Putamen (tissue), 1 donor: ENCODE data around the gene ACSBG1.
A peak's percentile ranks its signal among the peaks of the same experiment; 100 is the strongest.
"Not testable (repeated sequence)": the region's sequence is repeated elsewhere in the genome, so short reads cannot be mapped to it uniquely, and the experiment has no call there.

Source experiments
- DNase-seq: peaks from one replicate; pipeline ENCODE4 v3.0.0-alpha.2; 2016; ENCODE audit warnings: low spot score

ACSBG1 gene

DNA sequence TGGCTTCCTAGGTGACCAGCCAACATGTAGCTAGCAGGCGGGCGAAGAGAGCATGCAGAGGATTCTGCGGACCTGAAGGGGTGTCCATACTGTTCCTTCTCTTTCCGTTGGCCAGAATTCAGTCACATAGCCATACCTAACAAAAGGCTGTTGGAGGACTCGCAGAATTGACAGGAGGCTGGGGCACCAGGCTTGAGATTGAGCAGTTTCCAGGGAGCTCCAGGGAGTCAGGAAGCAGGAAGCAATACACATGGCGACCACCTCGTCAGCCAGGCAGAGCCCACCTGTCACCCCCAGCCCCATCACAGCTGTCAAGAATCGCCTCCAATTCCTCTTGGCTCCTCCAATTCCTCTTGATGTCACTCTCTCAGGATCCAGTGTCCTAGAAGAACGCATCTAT lies 16.8 kb upstream of the ACSBG1 start:
- DNase-seq, result no peak

DNA sequence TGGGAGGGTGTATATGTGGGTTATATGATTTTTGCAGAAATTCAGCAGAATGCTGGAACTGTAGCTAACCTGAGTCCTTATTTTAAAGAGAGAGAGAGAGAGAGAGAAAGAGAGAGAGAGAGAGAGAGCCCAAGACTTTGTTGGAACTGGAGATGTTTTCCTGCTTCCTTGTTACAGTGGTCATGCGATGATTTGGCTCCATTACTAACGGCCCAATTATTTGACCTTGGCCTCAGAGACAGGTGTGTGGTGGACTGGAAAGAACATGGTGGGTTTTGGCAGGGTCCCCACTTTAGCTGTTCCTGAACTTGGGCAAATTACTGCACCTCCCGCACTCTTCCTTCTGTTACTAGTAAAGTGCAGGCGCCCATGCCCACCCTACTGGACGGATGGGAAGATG lies 14.8 kb upstream of the ACSBG1 start:
- no peak for DNase-seq

DNA sequence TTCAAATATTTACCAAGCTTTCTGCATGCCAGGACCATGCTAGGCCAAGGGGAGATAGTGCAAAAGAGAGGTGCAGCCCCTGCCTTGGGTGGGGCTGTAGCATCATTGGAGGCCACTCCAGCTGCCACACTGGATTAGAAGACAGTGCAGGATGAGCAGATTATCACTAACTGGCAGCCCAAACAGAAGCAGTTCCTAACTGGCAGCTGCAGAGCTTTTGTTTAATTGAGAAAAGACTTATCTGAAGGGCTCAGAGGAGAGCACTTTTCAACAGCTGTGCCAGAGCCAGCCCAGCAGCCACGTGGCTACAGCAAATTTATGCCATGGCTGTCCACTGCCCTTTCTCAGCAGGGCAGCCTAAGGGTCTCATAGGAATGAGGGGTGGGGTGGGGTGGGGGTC lies 13.5 kb upstream of the ACSBG1 start:
- DNase-seq, result no peak

DNA sequence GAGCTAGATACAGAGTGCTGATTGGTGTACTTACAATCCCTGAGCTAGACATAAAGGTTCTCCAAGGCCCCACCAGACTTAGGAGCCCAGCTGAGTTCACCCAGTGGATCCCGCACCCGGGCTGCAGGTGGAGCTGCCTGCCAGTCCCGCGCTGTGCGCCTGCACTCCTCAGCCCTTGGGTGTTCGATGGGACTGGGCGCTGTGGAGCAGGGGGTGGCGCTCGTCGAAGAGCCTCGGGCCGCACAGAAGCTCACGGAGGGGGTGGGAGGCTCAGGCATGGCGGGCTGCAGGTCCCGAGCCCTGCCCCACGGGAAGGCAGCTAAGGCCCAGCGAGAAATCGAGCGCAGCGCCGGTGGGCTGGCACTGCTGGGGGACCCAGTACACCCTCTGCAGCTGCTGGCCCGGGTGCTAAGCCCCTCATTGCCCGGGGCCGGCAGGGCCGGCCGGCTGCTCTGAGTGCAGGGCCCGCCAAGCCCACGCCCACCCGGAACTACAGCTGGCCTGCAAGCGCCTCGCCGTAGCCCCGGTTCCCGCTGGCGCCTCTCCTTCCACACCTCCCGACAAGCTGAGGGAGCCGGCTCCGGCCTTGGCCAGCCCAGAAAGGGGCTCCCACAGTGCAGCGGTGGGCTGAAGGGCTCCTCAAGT lies 11.7 kb upstream of the ACSBG1 start:
- DNase-seq, result not testable (repeated sequence)

DNA sequence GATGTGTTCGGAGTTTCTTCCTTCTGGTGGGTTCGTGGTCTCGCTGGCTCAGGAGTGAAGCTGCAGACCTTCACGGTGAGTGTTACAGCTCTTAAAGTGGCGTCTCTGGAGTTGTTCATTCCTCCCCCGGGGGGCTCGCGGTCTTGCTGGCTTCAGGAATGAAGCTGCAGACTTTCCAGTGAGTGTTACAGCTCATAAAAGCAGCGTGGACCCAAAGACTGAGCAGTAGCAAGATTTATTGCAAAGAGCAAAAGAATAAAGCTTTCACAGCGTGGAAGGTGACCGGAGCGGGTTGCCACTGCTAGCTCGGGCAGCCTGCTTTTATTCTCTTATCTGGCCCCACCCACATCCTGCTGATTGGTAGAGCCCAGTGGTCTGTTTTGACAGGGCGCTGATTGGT lies 11.0 kb upstream of the ACSBG1 start:
- not testable (repeated sequence) for DNase-seq

DNA sequence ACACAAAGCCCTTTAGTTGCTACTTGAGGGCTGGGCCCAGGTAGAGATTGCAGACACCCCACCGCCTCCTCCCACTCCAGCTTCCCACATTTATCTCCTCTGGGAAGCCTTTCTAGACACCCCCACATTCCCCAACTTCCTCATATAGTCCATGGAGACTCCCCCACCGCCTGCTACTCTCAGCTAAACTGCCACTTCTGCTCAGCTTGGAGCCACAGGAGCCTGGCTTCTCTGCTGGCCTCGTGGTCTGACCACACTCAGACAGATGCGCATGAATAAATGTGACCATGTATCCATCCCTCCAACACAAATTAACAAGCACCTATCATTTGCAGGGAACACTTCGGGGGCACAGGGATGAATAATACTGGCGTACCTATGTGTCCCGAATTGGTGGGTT lies 10.5 kb upstream of the ACSBG1 start:
- DNase-seq, result no peak

DNA sequence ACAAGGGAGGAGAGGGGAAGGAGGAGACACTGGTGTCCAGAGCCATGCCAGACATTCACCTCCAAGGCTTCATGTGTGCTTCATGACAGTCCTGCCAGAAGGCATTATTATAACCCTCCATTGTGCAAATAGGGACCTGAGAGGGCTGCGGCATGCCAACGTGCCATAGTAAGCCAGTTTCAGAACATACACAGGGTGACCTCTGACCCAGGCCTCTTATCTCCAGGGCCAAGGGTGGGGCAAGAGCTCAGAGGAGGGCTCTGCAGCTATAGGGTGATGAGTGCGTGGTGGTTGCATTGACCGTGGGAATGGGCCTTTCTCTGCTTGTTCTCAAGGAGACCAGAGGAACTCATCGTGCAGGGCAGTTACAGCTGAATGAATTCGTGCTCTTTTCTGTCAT lies 9.7 kb upstream of the ACSBG1 start:
- no peak for DNase-seq

DNA sequence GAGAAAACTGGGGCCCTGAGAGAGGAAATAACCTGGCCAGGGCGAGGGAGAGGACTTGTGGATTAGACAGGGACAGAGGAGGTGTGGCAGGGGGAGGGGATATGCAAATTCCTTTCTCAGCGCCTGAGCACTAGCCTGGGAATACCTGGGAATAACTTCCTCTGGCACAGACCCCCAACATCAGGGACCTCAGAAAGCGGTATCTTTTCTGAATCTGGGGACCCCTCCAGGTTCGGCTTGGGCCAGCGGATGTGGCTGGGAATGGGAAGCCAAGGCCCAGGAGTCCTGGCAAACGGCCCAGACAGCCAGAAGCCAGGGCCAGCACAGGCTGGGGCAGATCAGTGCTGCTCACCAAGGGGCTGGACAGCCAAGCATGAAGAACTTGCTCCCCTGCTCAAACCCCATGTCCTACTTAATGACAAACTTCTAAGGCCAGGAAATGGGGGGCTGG lies 9.2 kb upstream of the ACSBG1 start:
- DNase-seq, result no peak

DNA sequence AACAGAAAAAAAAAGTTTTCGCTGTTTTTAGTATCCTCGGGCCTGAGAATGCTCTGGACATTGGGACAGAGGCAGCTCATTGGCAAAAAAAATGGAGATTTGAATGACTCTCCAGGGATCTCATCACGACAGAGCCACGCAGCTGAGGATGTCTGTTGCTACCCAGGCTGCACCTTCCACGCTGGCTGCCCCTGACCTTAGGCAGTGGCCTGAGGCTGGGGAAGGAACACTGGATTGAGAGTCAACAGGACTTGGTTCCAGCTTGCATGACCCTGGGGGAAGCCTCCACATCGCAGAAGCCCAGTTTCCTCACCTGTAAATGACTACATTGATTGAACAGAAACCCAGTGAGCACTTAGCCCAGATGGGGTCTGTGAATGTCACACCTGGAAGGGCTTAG lies 8.7 kb upstream of the ACSBG1 start:
- DNase-seq, result no peak

DNA sequence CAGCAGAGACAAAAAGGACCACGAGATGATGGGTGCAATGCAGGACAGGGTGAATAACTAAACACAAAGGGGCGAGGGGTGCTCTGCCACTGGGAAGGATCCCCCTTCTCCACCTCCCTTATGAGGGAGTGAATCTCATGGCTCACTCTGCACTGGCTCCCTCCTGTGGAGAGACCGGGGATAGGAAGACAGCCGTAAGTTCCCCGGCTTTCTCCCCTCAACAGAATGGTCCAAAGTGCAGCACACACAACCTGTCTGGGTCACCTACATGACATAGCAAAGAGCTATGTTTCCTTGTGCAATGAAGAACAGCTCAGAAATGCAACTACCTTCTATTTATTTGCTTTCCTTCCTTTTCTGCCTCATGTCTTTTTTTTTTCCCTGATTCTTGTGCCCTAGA lies 7.8 kb upstream of the ACSBG1 start:
- no peak for DNase-seq

DNA sequence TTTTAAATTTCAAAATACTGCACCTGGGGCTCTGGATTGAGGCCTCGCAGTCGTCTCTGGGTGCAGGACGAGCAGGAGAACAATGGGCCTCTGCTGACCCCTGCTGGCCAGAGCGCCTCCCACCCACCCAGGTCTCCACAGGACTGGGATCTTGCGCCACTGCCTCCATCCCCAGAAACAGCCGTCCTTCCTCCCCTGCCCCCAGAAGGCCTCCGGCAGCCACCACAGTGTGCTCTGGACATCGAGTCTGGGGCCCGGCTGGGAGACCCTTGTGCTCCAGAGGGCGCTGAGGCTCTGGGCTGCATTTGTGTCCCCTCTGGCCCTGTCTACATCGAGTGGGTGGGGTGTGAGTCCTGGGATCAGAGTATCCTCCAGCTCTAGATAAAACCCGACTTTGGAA lies 6.7 kb upstream of the ACSBG1 start:
- DNase-seq, result peak; percentile 74

DNA sequence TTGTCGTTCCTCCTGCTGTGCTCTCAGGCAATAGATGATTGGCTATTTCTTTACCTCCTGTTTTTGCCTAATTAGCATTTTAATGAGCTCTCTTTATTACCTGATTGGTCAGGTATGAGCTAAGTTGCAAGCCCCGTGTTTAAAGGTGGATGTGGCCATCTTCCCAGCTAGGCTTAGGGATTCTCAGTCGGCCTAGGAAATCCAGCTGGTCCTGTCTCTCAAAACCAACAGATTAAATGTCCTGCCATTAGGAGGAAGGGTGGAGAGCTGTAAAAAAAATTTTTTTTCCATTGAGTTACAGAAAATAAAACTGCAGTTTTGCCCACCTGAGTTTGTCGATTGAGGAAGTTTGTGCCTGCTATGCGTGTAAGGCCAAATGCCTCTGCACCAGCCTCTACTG lies 5.4 kb upstream of the ACSBG1 start:
- DNase-seq, result no peak

DNA sequence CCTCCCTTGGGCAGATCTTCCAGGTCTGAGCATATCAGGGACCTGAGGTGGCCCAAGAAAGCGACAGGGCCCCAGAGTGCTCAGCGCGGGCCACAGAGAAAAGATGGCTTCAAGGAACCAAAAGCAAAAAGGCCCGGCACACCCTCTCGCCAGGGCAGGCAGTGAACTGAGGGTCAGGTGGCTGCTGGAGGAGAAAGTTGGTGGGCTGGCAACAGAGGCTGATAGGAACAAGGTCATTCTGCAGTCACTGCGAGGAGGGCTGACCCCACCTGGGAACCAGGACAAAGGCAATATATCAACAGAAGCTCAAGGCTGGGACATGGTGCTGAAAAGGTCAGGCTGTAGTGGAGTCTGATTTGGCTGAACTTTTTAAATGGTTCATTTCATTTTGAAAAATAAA lies 2.8 kb upstream of the ACSBG1 start:
- DNase-seq, result no peak

DNA sequence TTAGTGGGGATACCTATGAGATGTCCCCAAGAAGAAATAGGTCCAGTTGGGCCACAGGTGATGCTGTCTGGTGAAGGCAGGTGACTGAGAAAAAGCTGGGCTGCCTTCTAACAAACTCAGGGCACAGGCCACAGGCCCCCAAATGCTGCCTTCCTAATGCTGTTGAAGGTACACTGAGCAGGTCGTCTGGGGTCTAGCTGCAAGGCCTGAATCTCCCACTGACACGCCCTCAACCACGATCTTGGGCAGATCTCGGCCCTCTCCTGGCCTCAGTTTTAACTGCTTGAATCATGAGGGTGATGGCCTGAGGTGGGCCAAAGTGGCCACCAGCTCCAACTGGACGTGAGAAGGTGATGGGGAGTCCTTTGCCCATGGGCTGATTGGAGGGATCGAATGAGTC lies 2.1 kb upstream of the ACSBG1 start:
- no peak for DNase-seq

DNA sequence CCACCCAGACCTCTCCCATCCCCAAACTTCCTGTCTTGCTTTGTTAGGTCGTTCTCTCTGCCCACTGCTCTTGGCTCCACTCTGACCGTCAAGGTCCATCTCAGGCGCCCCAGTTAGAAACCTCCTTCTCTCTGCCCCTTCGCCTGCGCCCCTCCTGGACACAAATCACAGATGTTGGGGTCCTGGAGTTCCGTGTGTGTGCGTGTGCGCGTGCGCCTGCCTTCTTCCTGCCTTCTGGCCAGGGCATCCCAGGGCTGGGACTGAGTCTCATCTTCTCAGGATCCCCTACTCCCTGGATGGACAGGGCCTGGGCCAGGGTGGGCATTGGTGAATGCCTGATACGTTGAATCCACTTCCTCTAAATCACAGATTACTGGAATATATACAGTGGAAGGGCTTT lies 869 bp downstream of the ACSBG1 start:
- no peak for DNase-seq

DNA sequence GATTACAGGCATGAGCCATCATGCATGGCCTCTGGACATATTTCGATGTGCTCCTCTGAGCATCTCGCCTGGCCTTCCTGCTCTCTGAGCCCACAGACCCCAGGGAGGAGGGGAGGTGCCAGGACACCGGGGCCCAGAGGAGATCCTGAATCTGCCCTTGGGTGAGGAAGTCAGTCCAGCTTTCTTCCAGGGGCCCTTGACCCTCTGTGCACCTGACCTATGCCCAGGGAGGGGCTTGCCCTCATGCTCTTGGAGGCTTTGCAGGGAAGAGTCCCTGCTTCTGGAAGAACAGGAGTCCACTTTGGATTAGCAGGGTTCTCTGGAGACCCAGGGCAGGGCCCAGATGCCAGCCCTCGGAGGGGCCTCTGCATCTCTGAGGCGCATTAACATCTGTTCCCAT lies 1.4 kb downstream of the ACSBG1 start:
- DNase-seq, result no peak

DNA sequence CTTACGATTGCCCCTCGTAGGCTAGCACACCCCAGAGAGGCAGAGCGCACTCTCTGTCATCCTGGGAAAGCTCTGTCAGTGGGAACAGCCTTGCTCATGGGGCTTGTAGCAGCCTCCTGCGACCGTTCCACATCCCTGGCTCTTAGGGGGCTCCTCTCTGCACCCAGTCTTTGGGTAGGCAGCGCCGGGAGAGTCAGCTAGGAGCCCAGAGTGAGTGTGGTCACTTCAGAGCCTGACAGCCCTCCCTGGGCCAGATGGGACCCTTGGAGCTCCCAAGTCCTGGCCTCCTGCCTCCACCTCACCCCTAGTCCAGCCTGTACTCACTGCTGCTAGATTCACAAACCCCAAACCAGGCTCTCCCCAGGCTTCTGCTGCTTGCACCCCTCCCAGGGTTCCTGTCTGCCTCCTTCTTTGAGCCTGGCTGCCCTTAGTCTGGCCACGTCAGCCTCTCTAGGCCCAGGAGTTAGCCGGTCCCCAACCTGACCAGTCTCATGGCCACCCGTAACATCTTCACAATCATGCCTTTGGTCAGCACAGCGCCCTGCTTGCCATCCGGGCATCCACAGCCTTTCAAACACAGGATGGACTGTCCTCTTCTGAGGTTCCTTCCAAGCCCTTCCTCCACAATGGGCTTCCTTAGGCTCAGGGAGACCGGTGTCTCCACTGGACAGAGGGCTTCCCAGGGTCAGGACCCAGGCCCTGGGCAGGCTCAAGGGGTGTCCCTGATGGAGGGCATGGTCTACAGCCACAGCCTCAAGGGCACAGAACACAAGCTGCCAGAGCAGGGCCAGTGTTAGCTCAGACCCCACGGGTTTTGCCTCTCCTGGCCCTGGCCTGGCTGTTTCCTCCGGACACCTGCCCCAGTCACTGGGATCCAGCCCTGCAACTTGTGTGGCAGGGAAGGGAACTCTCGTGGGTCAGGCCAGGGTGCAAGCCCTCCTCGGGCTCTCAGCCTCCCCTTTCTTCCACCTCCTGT lies 4.6 kb downstream of the ACSBG1 start:
- DNase-seq, result no peak

DNA sequence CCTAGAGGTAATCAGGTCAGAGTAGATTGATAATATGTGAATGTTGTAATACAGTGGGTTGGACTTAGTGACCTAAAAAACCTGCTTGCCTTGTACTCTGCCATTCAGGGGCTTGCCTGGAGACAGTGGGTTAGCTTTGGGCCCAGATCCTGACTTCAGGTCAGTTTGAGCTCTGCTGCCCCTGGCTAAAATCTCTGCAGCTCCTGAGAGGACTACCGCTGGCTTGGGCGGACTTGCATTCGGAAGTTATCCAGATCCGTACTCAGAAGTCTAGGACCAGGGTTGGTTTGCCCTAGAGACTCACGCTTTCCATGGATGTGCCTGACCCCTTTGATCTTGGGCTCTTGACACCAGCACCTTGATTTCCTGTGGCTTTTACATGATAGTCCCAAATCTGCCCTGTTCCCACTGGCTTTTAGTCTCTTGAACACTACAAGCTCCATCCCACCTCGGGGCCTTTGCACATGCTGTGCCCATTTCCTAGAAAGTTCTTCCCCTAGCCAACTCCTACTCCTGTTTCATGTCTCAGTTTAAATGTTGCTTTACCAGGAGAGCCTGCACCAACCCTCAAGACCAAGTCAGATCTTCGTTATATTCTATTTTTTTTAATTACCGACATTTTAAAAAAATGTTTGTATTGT lies 5.9 kb downstream of the ACSBG1 start:
- no peak for DNase-seq

DNA sequence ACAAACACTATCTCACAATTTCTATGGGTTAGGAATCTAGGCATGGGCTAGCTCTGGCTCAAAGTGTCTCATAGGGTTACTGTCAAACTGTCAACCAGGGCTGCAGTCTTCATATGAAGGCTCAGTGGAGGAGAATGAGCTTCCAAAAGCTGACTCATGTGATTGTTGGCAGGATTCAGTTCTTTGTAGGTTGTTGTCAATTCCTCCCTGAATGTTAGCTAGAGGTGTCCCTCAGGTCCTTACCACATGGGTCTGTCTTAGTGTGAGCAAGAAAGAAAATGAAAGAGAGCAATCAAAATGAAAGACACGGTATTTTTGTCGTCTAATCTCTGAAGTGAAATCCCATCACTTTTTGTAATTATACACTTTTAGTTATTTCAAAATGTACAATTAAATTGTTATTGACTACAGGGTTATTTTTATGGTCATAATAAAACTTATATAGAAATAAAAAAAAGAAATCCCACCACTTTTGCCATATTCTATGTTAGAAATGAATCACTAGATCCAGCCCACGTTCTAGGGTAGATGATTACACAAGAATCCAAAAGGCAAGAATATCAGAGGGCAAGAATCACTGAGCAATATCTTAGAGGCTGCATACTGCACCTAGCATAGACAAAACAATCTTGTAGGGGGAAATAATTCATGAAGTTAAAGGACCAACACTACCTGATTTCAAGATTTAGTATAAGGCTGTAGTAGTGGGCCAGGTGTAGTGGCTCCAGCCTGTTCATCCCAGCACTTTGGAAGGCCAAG lies 8.4 kb downstream of the ACSBG1 start:
- no peak for DNase-seq

DNA sequence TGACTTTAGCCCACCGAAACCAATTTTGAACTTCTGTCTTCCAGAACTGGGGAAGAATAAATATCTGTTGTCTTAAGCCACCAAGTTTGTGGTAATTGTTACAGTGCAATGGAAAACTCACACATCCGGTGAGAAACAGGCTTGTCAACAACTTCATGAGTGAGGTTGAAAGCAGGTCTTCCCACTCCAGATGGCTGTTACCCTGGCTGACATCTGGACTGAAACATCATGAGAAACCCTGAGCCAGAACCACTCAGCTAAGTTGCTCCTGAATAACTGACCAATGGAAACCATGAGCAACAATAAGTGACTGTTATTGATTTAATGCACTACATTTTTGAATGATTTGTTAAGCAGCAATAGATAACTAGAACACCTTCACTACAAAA lies 10.3 kb downstream of the ACSBG1 start:
- DNase-seq, result no peak

DNA sequence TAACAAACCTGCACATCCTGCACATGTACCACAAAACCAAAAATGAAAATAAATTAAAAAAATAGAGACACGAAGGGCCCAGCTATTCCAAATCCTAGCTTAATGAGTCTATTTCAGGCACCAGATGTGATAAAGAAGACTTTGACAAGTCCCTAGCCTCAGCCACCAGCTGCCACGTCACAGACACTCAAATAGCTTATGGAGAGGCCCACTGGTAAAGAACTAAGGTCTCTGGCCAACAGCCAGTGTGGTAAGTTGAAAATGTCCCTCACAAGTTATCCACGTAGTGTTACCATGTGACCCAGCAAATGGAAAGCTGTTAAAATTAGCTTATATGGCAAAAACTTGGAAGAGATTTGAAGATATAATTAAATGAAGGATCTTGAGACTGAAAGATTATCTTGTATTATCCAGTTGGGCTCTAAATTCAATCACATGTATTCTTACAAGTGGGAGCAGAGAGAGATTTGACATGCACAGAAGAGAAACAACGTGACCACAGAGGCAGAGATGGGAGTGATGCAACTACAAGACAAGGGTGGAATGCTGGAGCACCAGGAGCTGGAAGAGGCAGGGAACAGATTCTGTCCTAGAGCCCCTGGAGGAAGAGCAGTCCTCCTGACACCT lies 10.9 kb downstream of the ACSBG1 start:
- DNase-seq, result no peak
